ENCODE results near the gene SMPDL3B.

DNA sequence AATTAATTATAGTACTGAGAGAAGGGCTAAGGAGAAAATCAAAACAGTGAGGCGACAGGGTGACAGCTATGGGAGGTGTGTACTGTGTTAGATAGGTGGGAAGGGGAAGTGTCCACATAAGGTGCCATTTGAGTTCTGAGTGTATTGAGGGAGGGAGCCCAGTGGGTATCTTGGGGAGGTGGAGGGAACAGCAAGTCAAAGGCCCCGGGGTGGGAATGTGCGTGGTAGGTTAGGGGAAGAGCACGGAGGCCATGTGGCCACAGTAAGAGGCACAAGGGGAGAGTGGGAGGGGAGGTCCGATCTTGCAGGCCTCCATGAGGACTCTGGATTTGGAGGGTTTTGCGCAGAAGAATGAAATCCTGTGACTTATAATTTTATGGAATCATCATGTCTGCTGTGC is 22.0 kb downstream of the SMPDL3B start:
- no peak for TF ChIP-seq POLR2AphosphoS5 (IDR thresholded peaks at IDR 0.05)
- TF ChIP-seq, protein P1, sequence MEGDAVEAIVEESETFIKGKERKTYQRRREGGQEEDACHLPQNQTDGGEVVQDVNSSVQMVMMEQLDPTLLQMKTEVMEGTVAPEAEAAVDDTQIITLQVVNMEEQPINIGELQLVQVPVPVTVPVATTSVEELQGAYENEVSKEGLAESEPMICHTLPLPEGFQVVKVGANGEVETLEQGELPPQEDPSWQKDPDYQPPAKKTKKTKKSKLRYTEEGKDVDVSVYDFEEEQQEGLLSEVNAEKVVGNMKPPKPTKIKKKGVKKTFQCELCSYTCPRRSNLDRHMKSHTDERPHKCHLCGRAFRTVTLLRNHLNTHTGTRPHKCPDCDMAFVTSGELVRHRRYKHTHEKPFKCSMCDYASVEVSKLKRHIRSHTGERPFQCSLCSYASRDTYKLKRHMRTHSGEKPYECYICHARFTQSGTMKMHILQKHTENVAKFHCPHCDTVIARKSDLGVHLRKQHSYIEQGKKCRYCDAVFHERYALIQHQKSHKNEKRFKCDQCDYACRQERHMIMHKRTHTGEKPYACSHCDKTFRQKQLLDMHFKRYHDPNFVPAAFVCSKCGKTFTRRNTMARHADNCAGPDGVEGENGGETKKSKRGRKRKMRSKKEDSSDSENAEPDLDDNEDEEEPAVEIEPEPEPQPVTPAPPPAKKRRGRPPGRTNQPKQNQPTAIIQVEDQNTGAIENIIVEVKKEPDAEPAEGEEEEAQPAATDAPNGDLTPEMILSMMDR (IDR thresholded peaks at IDR 0.05): no peak
- no peak for TF ChIP-seq POLR2A (IDR thresholded peaks at IDR 0.05)
- no peak for TF ChIP-seq EP300 (IDR thresholded peaks at IDR 0.05)
